GM19324 (cell line): ENCODE measurements around the gene TACC2.

Experiments used
- ATAC-seq: cut with Tn5 transposase; IDR thresholded peaks from one replicate; pipeline ENCODE4 v1.9.1; 2021; ENCODE audit warnings: mild to moderate bottlenecking, moderate library complexity; ENCODE audit not compliant: unreplicated experiment, low FRiP score

Gene TACC2

GRCh38 chr10:122298598-122299301, 309.8 kb downstream of the TACC2 start:
- no peak for ATAC-seq

- ATAC-seq = no peak
Measured at GRCh38 chr10:122299423-122300075, 310.6 kb downstream of the TACC2 start.

GRCh38 chr10:122301055-122301810, 312.3 kb downstream of the TACC2 start:
- no peak for ATAC-seq

- no peak for ATAC-seq
Measured at GRCh38 chr10:122301811-122302115, 312.8 kb downstream of the TACC2 start.

- no peak for ATAC-seq
Measured at GRCh38 chr10:122302315-122302714, 313.4 kb downstream of the TACC2 start.

- ATAC-seq = no peak
Measured at GRCh38 chr10:122303271-122304053, 314.5 kb downstream of the TACC2 start.
